ENCODE measurements around the gene POLD1. TPM values are rescaled to one million over a fixed set of nuclear protein-coding genes. Genes with fewer than 3 reads are reported as not detected.

Gene POLD1
- polyA plus RNA-seq, 1 of the 3 experiments (the other 2 are of a cell fraction), result 33.6 TPM

DNA sequence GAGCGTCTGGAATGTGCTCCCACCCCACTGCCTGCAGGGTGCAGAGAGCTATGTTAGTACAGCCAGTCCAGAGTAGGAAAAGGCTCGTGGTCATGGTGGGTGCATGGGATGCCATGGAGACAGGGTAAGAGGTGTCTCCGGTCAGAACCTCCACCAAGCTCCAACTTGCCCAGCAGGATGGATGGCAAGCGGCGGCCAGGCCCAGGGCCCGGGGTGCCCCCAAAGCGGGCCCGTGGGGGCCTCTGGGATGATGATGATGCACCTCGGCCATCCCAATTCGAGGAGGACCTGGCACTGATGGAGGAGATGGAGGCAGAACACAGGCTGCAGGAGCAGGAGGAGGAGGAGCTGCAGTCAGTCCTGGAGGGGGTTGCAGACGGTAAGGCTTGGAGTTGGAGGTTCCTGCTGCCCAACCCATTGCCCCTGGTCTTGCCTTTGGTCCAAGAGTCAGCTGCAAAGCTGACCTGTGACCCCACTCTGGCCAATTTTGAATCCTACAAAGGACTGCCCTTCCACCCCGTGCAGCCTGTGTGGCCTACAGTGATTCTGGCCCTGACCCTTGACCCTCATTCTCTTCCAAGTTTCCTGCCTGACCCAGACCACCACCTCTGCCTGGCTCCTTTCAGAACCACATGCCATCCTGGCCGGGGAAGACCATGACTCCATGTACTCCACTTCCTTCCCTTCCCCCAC lies 14.7 kb downstream of the POLD1 start:
- Histone ChIP-seq H3K9ac (no peak overlapping the region), H3K4me1 (ENCODE audit: control insufficient read depth in 1 of 2, insufficient read depth in 2 of 2, low read depth in 1 of 2, low read length in 1 of 2) (no peaks in the 10 kb centered on the region), H3K4me3 (ENCODE audit: low read depth in 2 of 2, low read length in 1 of 2) (no peak overlapping the region), H3K4me2 (no peak overlapping the region), H3K9me2 (no peaks in the 10 kb centered on the region), H3K79me2 (ENCODE audit: insufficient read depth) (peaks cover 18% of the 10 kb centered on the region; the same call in 1 of the 2 replicates), H4K20me1 (ENCODE audit: insufficient read depth) (no peaks in the 10 kb centered on the region), H3F3A (replicated peaks; ENCODE audit: insufficient read depth) (no peaks in the 10 kb centered on the region), H2AFZ (ENCODE audit: low read depth) (no peak overlapping the region), H3K27me3 (ENCODE audit: insufficient read depth) (no peaks in the 10 kb centered on the region), H3K36me3 (replicated peaks in 1 of 2; ENCODE audit: control insufficient read depth in 1 of 2, insufficient read depth in 2 of 2, low read length in 1 of 2) (peaks cover 0 to 11% of the 10 kb centered on the region in 2 experiments), H3K9me3 (no peaks in the 10 kb centered on the region), H3K27ac (ENCODE audit: low read depth in 2 of 2, low read length in 1 of 2) (no peak overlapping the region)
- no peak for DNase-seq
- TF ChIP-seq, protein P1, sequence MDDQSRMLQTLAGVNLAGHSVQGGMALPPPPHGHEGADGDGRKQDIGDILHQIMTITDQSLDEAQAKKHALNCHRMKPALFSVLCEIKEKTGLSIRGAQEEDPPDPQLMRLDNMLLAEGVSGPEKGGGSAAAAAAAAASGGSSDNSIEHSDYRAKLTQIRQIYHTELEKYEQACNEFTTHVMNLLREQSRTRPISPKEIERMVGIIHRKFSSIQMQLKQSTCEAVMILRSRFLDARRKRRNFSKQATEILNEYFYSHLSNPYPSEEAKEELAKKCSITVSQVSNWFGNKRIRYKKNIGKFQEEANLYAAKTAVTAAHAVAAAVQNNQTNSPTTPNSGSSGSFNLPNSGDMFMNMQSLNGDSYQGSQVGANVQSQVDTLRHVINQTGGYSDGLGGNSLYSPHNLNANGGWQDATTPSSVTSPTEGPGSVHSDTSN (IDR thresholded peaks at IDR 0.05), result no peak
- TF ChIP-seq SIN3A (IDR thresholded peaks at IDR 0.05; ENCODE audit: borderline replicate concordance, low read depth, low read length) (no peak), SMC3 (IDR thresholded peaks at IDR 0.05; ENCODE audit: low read depth, low read length) (no peak), EP300 (IDR thresholded peaks at IDR 0.05; ENCODE audit: borderline replicate concordance in 1 of 2, low read depth in 1 of 2, low read length in 1 of 2) (no peak), EZH2phosphoT487 (IDR thresholded peaks at IDR 0.05; ENCODE audit: borderline replicate concordance, low read depth) (no peak), YY1 (IDR thresholded peaks at IDR 0.05; ENCODE audit: low read depth) (no peak), TEAD4 (IDR thresholded peaks at IDR 0.05; ENCODE audit: borderline replicate concordance, insufficient read depth) (no peak), TCF12 (IDR thresholded peaks at IDR 0.05) (no peak), RAD21 (IDR thresholded peaks at IDR 0.05; ENCODE audit: low read length) (no peak), FOXM1 (IDR thresholded peaks at IDR 0.05; ENCODE audit: low read depth) (no peak), NRF1 (IDR thresholded peaks at IDR 0.05; ENCODE audit: low read depth, low read length) (no peak), POLR2AphosphoS5 (IDR thresholded peaks at IDR 0.05; ENCODE audit: low read depth, low read length) (no peak), NFIC (IDR thresholded peaks at IDR 0.05; ENCODE audit: borderline replicate concordance) (no peak), RFX5 (IDR thresholded peaks at IDR 0.05; ENCODE audit: low read length) (no peak), GABPA (IDR thresholded peaks at IDR 0.05; ENCODE audit: low read depth) (no peak)
- TF ChIP-seq, protein P2, sequence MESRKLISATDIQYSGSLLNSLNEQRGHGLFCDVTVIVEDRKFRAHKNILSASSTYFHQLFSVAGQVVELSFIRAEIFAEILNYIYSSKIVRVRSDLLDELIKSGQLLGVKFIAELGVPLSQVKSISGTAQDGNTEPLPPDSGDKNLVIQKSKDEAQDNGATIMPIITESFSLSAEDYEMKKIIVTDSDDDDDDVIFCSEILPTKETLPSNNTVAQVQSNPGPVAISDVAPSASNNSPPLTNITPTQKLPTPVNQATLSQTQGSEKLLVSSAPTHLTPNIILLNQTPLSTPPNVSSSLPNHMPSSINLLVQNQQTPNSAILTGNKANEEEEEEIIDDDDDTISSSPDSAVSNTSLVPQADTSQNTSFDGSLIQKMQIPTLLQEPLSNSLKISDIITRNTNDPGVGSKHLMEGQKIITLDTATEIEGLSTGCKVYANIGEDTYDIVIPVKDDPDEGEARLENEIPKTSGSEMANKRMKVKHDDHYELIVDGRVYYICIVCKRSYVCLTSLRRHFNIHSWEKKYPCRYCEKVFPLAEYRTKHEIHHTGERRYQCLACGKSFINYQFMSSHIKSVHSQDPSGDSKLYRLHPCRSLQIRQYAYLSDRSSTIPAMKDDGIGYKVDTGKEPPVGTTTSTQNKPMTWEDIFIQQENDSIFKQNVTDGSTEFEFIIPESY (IDR thresholded peaks at IDR 0.05; ENCODE audit: borderline replicate concordance, low read depth), result no peak
- TF ChIP-seq, protein P3, sequence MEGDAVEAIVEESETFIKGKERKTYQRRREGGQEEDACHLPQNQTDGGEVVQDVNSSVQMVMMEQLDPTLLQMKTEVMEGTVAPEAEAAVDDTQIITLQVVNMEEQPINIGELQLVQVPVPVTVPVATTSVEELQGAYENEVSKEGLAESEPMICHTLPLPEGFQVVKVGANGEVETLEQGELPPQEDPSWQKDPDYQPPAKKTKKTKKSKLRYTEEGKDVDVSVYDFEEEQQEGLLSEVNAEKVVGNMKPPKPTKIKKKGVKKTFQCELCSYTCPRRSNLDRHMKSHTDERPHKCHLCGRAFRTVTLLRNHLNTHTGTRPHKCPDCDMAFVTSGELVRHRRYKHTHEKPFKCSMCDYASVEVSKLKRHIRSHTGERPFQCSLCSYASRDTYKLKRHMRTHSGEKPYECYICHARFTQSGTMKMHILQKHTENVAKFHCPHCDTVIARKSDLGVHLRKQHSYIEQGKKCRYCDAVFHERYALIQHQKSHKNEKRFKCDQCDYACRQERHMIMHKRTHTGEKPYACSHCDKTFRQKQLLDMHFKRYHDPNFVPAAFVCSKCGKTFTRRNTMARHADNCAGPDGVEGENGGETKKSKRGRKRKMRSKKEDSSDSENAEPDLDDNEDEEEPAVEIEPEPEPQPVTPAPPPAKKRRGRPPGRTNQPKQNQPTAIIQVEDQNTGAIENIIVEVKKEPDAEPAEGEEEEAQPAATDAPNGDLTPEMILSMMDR (IDR thresholded peaks at IDR 0.05), result no peak
- TF ChIP-seq, protein P4, sequence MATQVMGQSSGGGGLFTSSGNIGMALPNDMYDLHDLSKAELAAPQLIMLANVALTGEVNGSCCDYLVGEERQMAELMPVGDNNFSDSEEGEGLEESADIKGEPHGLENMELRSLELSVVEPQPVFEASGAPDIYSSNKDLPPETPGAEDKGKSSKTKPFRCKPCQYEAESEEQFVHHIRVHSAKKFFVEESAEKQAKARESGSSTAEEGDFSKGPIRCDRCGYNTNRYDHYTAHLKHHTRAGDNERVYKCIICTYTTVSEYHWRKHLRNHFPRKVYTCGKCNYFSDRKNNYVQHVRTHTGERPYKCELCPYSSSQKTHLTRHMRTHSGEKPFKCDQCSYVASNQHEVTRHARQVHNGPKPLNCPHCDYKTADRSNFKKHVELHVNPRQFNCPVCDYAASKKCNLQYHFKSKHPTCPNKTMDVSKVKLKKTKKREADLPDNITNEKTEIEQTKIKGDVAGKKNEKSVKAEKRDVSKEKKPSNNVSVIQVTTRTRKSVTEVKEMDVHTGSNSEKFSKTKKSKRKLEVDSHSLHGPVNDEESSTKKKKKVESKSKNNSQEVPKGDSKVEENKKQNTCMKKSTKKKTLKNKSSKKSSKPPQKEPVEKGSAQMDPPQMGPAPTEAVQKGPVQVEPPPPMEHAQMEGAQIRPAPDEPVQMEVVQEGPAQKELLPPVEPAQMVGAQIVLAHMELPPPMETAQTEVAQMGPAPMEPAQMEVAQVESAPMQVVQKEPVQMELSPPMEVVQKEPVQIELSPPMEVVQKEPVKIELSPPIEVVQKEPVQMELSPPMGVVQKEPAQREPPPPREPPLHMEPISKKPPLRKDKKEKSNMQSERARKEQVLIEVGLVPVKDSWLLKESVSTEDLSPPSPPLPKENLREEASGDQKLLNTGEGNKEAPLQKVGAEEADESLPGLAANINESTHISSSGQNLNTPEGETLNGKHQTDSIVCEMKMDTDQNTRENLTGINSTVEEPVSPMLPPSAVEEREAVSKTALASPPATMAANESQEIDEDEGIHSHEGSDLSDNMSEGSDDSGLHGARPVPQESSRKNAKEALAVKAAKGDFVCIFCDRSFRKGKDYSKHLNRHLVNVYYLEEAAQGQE (IDR thresholded peaks at IDR 0.05; ENCODE audit: low read depth, low read length), result no peak
- TF ChIP-seq, protein P5, sequence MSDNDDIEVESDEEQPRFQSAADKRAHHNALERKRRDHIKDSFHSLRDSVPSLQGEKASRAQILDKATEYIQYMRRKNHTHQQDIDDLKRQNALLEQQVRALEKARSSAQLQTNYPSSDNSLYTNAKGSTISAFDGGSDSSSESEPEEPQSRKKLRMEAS (IDR thresholded peaks at IDR 0.05; ENCODE audit: low read depth), result no peak
- TF ChIP-seq, protein P6, sequence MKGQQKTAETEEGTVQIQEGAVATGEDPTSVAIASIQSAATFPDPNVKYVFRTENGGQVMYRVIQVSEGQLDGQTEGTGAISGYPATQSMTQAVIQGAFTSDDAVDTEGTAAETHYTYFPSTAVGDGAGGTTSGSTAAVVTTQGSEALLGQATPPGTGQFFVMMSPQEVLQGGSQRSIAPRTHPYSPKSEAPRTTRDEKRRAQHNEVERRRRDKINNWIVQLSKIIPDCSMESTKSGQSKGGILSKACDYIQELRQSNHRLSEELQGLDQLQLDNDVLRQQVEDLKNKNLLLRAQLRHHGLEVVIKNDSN (IDR thresholded peaks at IDR 0.05; ENCODE audit: borderline replicate concordance, low read depth), result no peak
- POLR2A ChIA-PET, result no interaction called here
- WGBS (ENCODE audit: low lambda C conversion rate), result 96% methylated on average over 11 of the region's 13 CpGs
- CTCF ChIA-PET, result interaction anchor here (1.0 to 1.5 kb wide), 2 partner anchors 15 to 17 kb away, joined by 3 to 5 read pairs; partner anchors contain the start of gene POLD1

All from SK-N-SH (cell line).